ENCODE measurements around the gene WFS1.

WFS1 gene

GRCh38 chr4:6241062-6241845 lies 28.4 kb upstream of the WFS1 start:
- H3K79me2 ChIP-seq (ENCODE audit: insufficient read depth, low read length) = no peaks in the 10 kb centered on the region
- no peaks in the 10 kb centered on the region for H3K36me3 ChIP-seq (ENCODE audit: low read length)
- H2AFZ ChIP-seq (ENCODE audit: low read depth, low read length, severe bottlenecking) = no peak overlapping the region
- H3K9me3 ChIP-seq (ENCODE audit: insufficient read depth, low read length) = no peaks in the 10 kb centered on the region
- H3K27me3 ChIP-seq (ENCODE audit: low read length) = no peaks in the 10 kb centered on the region
- TF ChIP-seq EZH2phosphoT487 (conservative IDR thresholded peaks at IDR 0.05; ENCODE audit: low read length) = no peak
- TF ChIP-seq, protein P1, sequence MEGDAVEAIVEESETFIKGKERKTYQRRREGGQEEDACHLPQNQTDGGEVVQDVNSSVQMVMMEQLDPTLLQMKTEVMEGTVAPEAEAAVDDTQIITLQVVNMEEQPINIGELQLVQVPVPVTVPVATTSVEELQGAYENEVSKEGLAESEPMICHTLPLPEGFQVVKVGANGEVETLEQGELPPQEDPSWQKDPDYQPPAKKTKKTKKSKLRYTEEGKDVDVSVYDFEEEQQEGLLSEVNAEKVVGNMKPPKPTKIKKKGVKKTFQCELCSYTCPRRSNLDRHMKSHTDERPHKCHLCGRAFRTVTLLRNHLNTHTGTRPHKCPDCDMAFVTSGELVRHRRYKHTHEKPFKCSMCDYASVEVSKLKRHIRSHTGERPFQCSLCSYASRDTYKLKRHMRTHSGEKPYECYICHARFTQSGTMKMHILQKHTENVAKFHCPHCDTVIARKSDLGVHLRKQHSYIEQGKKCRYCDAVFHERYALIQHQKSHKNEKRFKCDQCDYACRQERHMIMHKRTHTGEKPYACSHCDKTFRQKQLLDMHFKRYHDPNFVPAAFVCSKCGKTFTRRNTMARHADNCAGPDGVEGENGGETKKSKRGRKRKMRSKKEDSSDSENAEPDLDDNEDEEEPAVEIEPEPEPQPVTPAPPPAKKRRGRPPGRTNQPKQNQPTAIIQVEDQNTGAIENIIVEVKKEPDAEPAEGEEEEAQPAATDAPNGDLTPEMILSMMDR (IDR thresholded peaks at IDR 0.05; ENCODE audit: insufficient read depth, low read length, poor library complexity, severe bottlenecking) = no peak
- no peaks in the 10 kb centered on the region for H3K9me2 ChIP-seq (replicated peaks; ENCODE audit: insufficient read depth, low read length)
- H3K4me2 ChIP-seq (ENCODE audit: low read depth, low read length, poor library complexity, severe bottlenecking) = no peak overlapping the region
- H3F3A ChIP-seq (ENCODE audit: insufficient read depth) = no peaks in the 10 kb centered on the region
- H3K27ac ChIP-seq (ENCODE audit: low read depth, low read length) = no peak overlapping the region
- H3K4me3 ChIP-seq (ENCODE audit: insufficient read depth, low read length, poor library complexity, severe bottlenecking) = no peak overlapping the region
- no peak overlapping the region for H3K9ac ChIP-seq (ENCODE audit: low read length)
- no peaks in the 10 kb centered on the region for H4K20me1 ChIP-seq (ENCODE audit: low read depth, low read length)

DNA sequence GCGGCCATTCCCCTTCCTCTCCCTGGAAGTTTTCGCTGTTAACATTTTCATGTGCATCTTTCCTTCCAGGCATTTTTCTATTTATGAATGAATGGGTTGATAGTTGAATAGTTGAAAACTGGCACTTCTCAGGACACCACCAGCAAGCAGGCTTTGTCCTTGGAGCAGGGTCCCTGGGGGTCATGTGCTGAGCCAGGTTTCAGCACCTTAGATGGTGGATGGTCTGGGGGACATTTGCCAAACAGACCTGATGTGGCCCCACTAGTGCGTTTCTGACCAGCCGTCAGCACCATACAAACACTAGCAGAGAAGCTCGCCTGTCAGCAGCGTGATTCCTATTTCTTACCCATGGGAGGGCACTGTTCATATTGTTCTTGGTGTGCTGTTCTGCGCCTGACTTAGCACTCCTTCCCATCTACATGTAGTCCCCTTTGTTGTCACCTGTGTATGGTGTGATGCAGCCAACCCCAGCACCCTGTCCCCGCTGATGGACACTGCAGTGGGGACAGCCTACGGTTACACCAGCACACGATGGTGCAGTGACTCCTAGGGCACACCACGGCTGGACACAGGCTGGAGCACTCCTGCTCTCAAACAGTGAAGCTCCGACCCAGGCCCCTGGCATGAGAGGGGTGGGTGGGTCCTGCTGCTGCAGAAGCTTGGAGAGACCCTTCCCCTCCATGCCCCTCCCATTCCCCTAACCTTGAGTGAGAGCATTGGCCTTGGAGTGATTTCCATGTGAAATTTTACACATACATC lies 27.2 kb upstream of the WFS1 start:
- Histone ChIP-seq H3K9ac (ENCODE audit: low read length) (no peak overlapping the region), H3F3A (ENCODE audit: insufficient read depth) (no peaks in the 10 kb centered on the region), H3K27ac (ENCODE audit: low read depth, low read length) (no peak overlapping the region), H3K36me3 (ENCODE audit: low read length) (no peaks in the 10 kb centered on the region), H4K20me1 (ENCODE audit: low read depth, low read length) (no peaks in the 10 kb centered on the region), H3K4me3 (ENCODE audit: insufficient read depth, low read length, poor library complexity, severe bottlenecking) (no peak overlapping the region), H3K79me2 (ENCODE audit: insufficient read depth, low read length) (no peaks in the 10 kb centered on the region), H3K9me2 (replicated peaks; ENCODE audit: insufficient read depth, low read length) (no peaks in the 10 kb centered on the region), H3K4me2 (ENCODE audit: low read depth, low read length, poor library complexity, severe bottlenecking) (no peak overlapping the region), H3K9me3 (ENCODE audit: insufficient read depth, low read length) (no peaks in the 10 kb centered on the region), H3K27me3 (ENCODE audit: low read length) (no peaks in the 10 kb centered on the region), H2AFZ (ENCODE audit: low read depth, low read length, severe bottlenecking) (no peak overlapping the region)
- no peak for TF ChIP-seq EZH2phosphoT487 (conservative IDR thresholded peaks at IDR 0.05; ENCODE audit: low read length)
- TF ChIP-seq, protein P1 (IDR thresholded peaks at IDR 0.05; ENCODE audit: insufficient read depth, low read length, poor library complexity, severe bottlenecking) = no peak

GRCh38 chr4:6245246-6246169 lies 24.1 kb upstream of the WFS1 start:
- TF ChIP-seq EZH2phosphoT487 (conservative IDR thresholded peaks at IDR 0.05; ENCODE audit: low read length) = no peak
- TF ChIP-seq, protein P1 (IDR thresholded peaks at IDR 0.05; ENCODE audit: insufficient read depth, low read length, poor library complexity, severe bottlenecking) = no peak

More at GRCh38 chr4:6245246-6246169, 24.1 kb upstream of the WFS1 start:
- Histone ChIP-seq H4K20me1 (ENCODE audit: low read depth, low read length) (no peaks in the 10 kb centered on the region), H3K27ac (ENCODE audit: low read depth, low read length) (no peak overlapping the region), H2AFZ (ENCODE audit: low read depth, low read length, severe bottlenecking) (no peak overlapping the region), H3K9me3 (ENCODE audit: insufficient read depth, low read length) (no peaks in the 10 kb centered on the region), H3K36me3 (ENCODE audit: low read length) (no peaks in the 10 kb centered on the region), H3K4me2 (ENCODE audit: low read depth, low read length, poor library complexity, severe bottlenecking) (no peak overlapping the region), H3K27me3 (ENCODE audit: low read length) (no peaks in the 10 kb centered on the region), H3K4me3 (ENCODE audit: insufficient read depth, low read length, poor library complexity, severe bottlenecking) (no peak overlapping the region), H3F3A (ENCODE audit: insufficient read depth) (no peaks in the 10 kb centered on the region), H3K79me2 (ENCODE audit: insufficient read depth, low read length) (no peaks in the 10 kb centered on the region), H3K9me2 (replicated peaks; ENCODE audit: insufficient read depth, low read length) (no peaks in the 10 kb centered on the region), H3K9ac (ENCODE audit: low read length) (no peak overlapping the region)
